BE2C (cell line): ENCODE results near the gene ZNF761.
"Not testable (repeated sequence)": the region's sequence is repeated elsewhere in the genome, so short reads cannot be mapped to it uniquely, and the experiment has no call there.

Experiments used
- DNase-seq: peaks from one replicate; pipeline ENCODE4 v3.0.0-alpha.2; 2020
- H3K27me3 ChIP-seq: fragments of 250-450 bp; sonication (Bioruptor Pico); 2 replicates; pipeline ENCODE4 v1.5.1; 2020; ENCODE audit warnings: mild to moderate bottlenecking
- H3K36me3 ChIP-seq: fragments of 250-450 bp; sonication (Bioruptor Pico); 2 replicates; pipeline ENCODE4 v1.5.1; 2020; ENCODE audit warnings: mild to moderate bottlenecking
- H3K4me1 ChIP-seq: fragments of 250-450 bp; sonication (Bioruptor Pico); 2 replicates; pipeline ENCODE4 v1.5.1; 2020
- H3K4me3 ChIP-seq: 2 replicates; pipeline ENCODE4 v1.5.1; 2011; ENCODE audit warnings: low read depth, low read length
- H3K9me3 ChIP-seq: fragments of 250-450 bp; sonication (Bioruptor Pico); 2 replicates; pipeline ENCODE4 v1.5.1; 2020
- CTCF ChIP-seq: IDR thresholded peaks from 2 replicates; pipeline ENCODE4 v1.5.1; 2012; ENCODE audit warnings: mild to moderate bottlenecking, low read depth, low read length

Gene ZNF761

GRCh38 chr19:53394974-53395839, 36.6 kb upstream of the ZNF761 start, which contains the start of gene ZNF765:
Gene ZNF765, plus strand, starts transcription at chr19:53395149. Its CDS starts 2,867 bp downstream, at chr19:53398016.
- TF ChIP-seq CTCF: peak; percentile 51
- H3K9me3 ChIP-seq: no peaks in the 10 kb centered on the region
- DNase-seq: peak; percentile 95
- no peaks in the 10 kb centered on the region for H3K4me1 ChIP-seq
- H3K4me3 ChIP-seq: peak within 1 kb of the TSS; percentile 83
- no peaks in the 10 kb centered on the region for H3K27me3 ChIP-seq
- no peaks in the 10 kb centered on the region; the same call in 1 of the 2 replicates for H3K36me3 ChIP-seq

GRCh38 chr19:53395840-53396524, 35.8 kb upstream of the ZNF761 start:
- H3K36me3 ChIP-seq, H3K9me3 ChIP-seq, DNase-seq, H3K27me3 ChIP-seq, H3K4me1 ChIP-seq: not testable (repeated sequence)
- peak overlapping the region; percentile 83 for H3K4me3 ChIP-seq

GRCh38 chr19:53396525-53396868, 35.3 kb upstream of the ZNF761 start:
- no peaks in the 10 kb centered on the region for H3K27me3 ChIP-seq
- no peak for DNase-seq
- no peak for TF ChIP-seq CTCF
- no peaks in the 10 kb centered on the region for H3K9me3 ChIP-seq
- no peaks in the 10 kb centered on the region for H3K4me1 ChIP-seq
- H3K36me3 ChIP-seq: no peaks in the 10 kb centered on the region; the same call in 1 of the 2 replicates
- H3K4me3 ChIP-seq: no peak overlapping the region

- not testable (repeated sequence) for DNase-seq, H3K36me3 ChIP-seq, H3K27me3 ChIP-seq
Measured at GRCh38 chr19:53397918-53398317, 33.9 kb upstream of the ZNF761 start.

GRCh38 chr19:53409505-53410204, 22.1 kb upstream of the ZNF761 start:
- H3K4me1 ChIP-seq: no peaks in the 10 kb centered on the region
- DNase-seq: no peak
- H3K27me3 ChIP-seq: no peaks in the 10 kb centered on the region
- H3K36me3 ChIP-seq: peaks cover 6% of the 10 kb centered on the region
- no peak overlapping the region for H3K4me3 ChIP-seq
- no peaks in the 10 kb centered on the region for H3K9me3 ChIP-seq
- no peak for TF ChIP-seq CTCF

More at GRCh38 chr19:53397918-53398317, 33.9 kb upstream of the ZNF761 start:
- not testable (repeated sequence) for H3K9me3 ChIP-seq, H3K4me1 ChIP-seq, H3K4me3 ChIP-seq

- not testable (repeated sequence) for H3K27me3 ChIP-seq, H3K4me1 ChIP-seq, H3K36me3 ChIP-seq, DNase-seq, H3K4me3 ChIP-seq, H3K9me3 ChIP-seq
Measured at GRCh38 chr19:53420520-53421315, 11.1 kb upstream of the ZNF761 start.

- H3K4me1 ChIP-seq: no peaks in the 10 kb centered on the region
- no peak overlapping the region for H3K4me3 ChIP-seq
- DNase-seq: no peak
- H3K27me3 ChIP-seq: no peaks in the 10 kb centered on the region
- no peaks in the 10 kb centered on the region for H3K9me3 ChIP-seq
- no peaks in the 10 kb centered on the region for H3K36me3 ChIP-seq
- no peak for TF ChIP-seq CTCF
Measured at GRCh38 chr19:53422551-53422950, 9.2 kb upstream of the ZNF761 start.

- H3K9me3 ChIP-seq, H3K4me3 ChIP-seq, H3K27me3 ChIP-seq, H3K4me1 ChIP-seq, DNase-seq, H3K36me3 ChIP-seq: not testable (repeated sequence)
Measured at GRCh38 chr19:53423074-53423473, 8.7 kb upstream of the ZNF761 start.

GRCh38 chr19:53423680-53424079, 8.1 kb upstream of the ZNF761 start:
- H3K9me3 ChIP-seq, H3K4me1 ChIP-seq, H3K4me3 ChIP-seq, H3K36me3 ChIP-seq, H3K27me3 ChIP-seq: not testable (repeated sequence)
- peak; percentile 24 for DNase-seq
